H1 (cell line): ENCODE results near the gene RIPOR3. TPM values are rescaled to one million over a fixed set of nuclear protein-coding genes. Genes with fewer than 3 reads are reported as not detected.

ENCODE experiments used
- CTCF ChIA-PET: fragments of 300-600 bp; sonication (Branson Sonifier 250); formaldehyde crosslinking; loops from one replicate; lab custom pipeline; 2021; ENCODE audit not compliant: partially characterized antibody; lab: Charles Lee
- POLR2A ChIA-PET: fragments of 300-600 bp; sonication (Branson Sonifier 250); formaldehyde crosslinking; loops from one replicate; lab custom pipeline; 2021; ENCODE audit warnings: inconsistent platforms; ENCODE audit not compliant: partially characterized antibody; lab: Charles Lee
- DNase-seq, 2 experiments: peaks; one replicate each; pipeline versions ENCODE4 v3.0.0 to v3.0.0-alpha.2; 2010 to 2022; ENCODE audit warnings: low spot score in 2 of 2, low read depth in 1 of 2, mixed read lengths in 1 of 2
- FAIRE-seq: peaks from 2 replicates; lab custom pipeline; 2011; peaks lifted over from hg19 to GRCh38; lab: Jason Lieb, UNC
- H2AFZ ChIP-seq: 2 replicates; pipeline ENCODE4 v1.8.1; 2012; ENCODE audit warnings: low read length, inconsistent platforms
- H2AK5ac ChIP-seq: 2 replicates; pipeline ENCODE4 v1.6.1; 2013; ENCODE audit warnings: low read depth, low read length
- H2BK120ac ChIP-seq: replicated peaks from 2 replicates; pipeline ENCODE3; 2013; ENCODE audit warnings: low read depth, low read length, inconsistent platforms
- H2BK12ac ChIP-seq: 2 replicates; pipeline ENCODE4 v1.6.1; 2013; ENCODE audit warnings: low read depth, low read length
- H2BK15ac ChIP-seq: 2 replicates; pipeline ENCODE4 v1.6.1; 2013; ENCODE audit warnings: low read length
- H2BK20ac ChIP-seq: 2 replicates; pipeline ENCODE4 v1.6.1; 2013; ENCODE audit warnings: low read length
- H2BK5ac ChIP-seq: 2 replicates; pipeline ENCODE4 v1.6.1; 2013; ENCODE audit warnings: low read depth, low read length
- H3K14ac ChIP-seq: 2 replicates; pipeline ENCODE4 v1.6.1; 2013; ENCODE audit warnings: inconsistent platforms; ENCODE audit not compliant: insufficient read length
- H3K18ac ChIP-seq: 2 replicates; pipeline ENCODE4 v1.6.1; 2013; ENCODE audit warnings: low read length; ENCODE audit errors: extremely low read depth
- H3K23ac ChIP-seq: 2 replicates; pipeline ENCODE4 v1.6.1; 2013; ENCODE audit warnings: inconsistent platforms; ENCODE audit not compliant: insufficient read length
- H3K23me2 ChIP-seq: 2 replicates; pipeline ENCODE4 v1.6.1; 2013; ENCODE audit warnings: low read depth, low read length
- H3K27ac ChIP-seq: 2 replicates; pipeline ENCODE4 v1.6.1; 2011; ENCODE audit warnings: low read depth, low read length, inconsistent platforms
- H3K27me3 ChIP-seq, 4 experiments: replicated peaks in 1 of 4; 1 replicate in 1 of 4; 2 replicates in 3 of 4; pipeline versions ENCODE4 v1.6.1 to v1.8.1; 2011 to 2013; ENCODE audit warnings: low read length in 3 of 4, mild to moderate bottlenecking in 3 of 4, inconsistent platforms in 2 of 4, mixed read lengths in 2 of 4, moderate library complexity in 1 of 4; ENCODE audit not compliant: control insufficient read depth in 3 of 4, insufficient read depth in 3 of 4; ENCODE audit errors: extremely low read depth in 1 of 4
- H3K36me3 ChIP-seq, 4 experiments: 2 replicates each; pipeline versions ENCODE4 v1.6.1 to v1.8.1; 2011 to 2013; ENCODE audit warnings: mild to moderate bottlenecking in 4 of 4, low read length in 3 of 4, moderate library complexity in 2 of 4, control low read depth in 1 of 4, inconsistent platforms in 1 of 4; ENCODE audit not compliant: insufficient read depth in 4 of 4, control insufficient read depth in 2 of 4
- H3K4ac ChIP-seq: replicated peaks from 2 replicates; pipeline ENCODE3; 2013; ENCODE audit warnings: low read length, low read depth, mixed read lengths, inconsistent platforms; ENCODE audit not compliant: insufficient read length
- H3K4me1 ChIP-seq, 4 experiments: replicated peaks in 1 of 4; 1 replicate in 1 of 4; 2 replicates in 3 of 4; pipeline versions ENCODE4 v1.6.1 to v1.8.1; 2011 to 2013; ENCODE audit warnings: low read length in 3 of 4, inconsistent platforms in 2 of 4, mixed read lengths in 1 of 4; ENCODE audit not compliant: insufficient read depth in 4 of 4, control insufficient read depth in 3 of 4
- H3K4me2 ChIP-seq, 2 experiments: 2 replicates each; pipeline versions ENCODE4 v1.6.1 to v1.8.1; 2011 to 2013; ENCODE audit warnings: low read depth in 2 of 2, low read length in 2 of 2, control low read depth in 1 of 2, inconsistent platforms in 1 of 2, mild to moderate bottlenecking in 1 of 2; ENCODE audit not compliant: insufficient read depth in 1 of 2
- H3K4me3 ChIP-seq, 4 experiments: fragments of 200-600, 300-600 bp in 1 of 4; sonication (generic), shearing (Covaris generic), sonication (Bioruptor Twin) in 1 of 4; 2 replicates each; pipeline versions ENCODE4 v1.5.1 to v1.8.1; 2011 to 2016; ENCODE audit warnings: low read length in 4 of 4, low read depth in 3 of 4, control low read depth in 2 of 4, inconsistent platforms in 2 of 4, mild to moderate bottlenecking in 2 of 4, mixed read lengths in 1 of 4, moderate library complexity in 1 of 4; ENCODE audit not compliant: insufficient read depth in 2 of 4; ENCODE audit errors: extremely low read depth in 1 of 4
- H3K56ac ChIP-seq: replicated peaks from 2 replicates; pipeline ENCODE3; 2013; ENCODE audit warnings: low read depth, mild to moderate bottlenecking, mixed read lengths, low read length, inconsistent platforms; ENCODE audit not compliant: insufficient read length
- H3K79me1 ChIP-seq: 2 replicates; pipeline ENCODE4 v1.6.1; 2013; ENCODE audit warnings: low read depth, low read length, control low read depth
- H3K79me2 ChIP-seq, 2 experiments: 2 replicates each; pipeline versions ENCODE4 v1.6.1 to v1.8.1; 2012 to 2013; ENCODE audit warnings: low read length in 2 of 2, mild to moderate bottlenecking in 2 of 2, inconsistent platforms in 1 of 2; ENCODE audit not compliant: insufficient read depth in 2 of 2, control insufficient read depth in 1 of 2
- H3K9ac ChIP-seq, 4 experiments: replicated peaks in 1 of 4; 1 replicate in 1 of 4; 2 replicates in 3 of 4; pipeline versions ENCODE4 v1.6.1 to v1.8.1; 2011 to 2013; ENCODE audit warnings: low read depth in 3 of 4, low read length in 3 of 4, control low read depth in 2 of 4, mild to moderate bottlenecking in 2 of 4, moderate library complexity in 2 of 4, inconsistent platforms in 1 of 4; ENCODE audit errors: extremely low read depth in 1 of 4
- H3K9me3 ChIP-seq, 2 experiments: 2 replicates each; pipeline versions ENCODE4 v1.6.1 to v1.8.1; 2012 to 2013; ENCODE audit warnings: mild to moderate bottlenecking in 2 of 2, moderate library complexity in 2 of 2, control low read depth in 1 of 2, inconsistent platforms in 1 of 2, low read depth in 1 of 2, low read length in 1 of 2, mixed read lengths in 1 of 2; ENCODE audit not compliant: insufficient read depth in 2 of 2
- H4K20me1 ChIP-seq, 2 experiments: replicated peaks in 1 of 2; 2 replicates each; pipeline versions ENCODE3 to v1.8.1; 2011 to 2013; ENCODE audit warnings: inconsistent platforms in 2 of 2, low read length in 2 of 2, mild to moderate bottlenecking in 1 of 2; ENCODE audit not compliant: insufficient read depth in 2 of 2, control insufficient read depth in 1 of 2
- H4K5ac ChIP-seq: 2 replicates; pipeline ENCODE4 v1.6.1; 2013; ENCODE audit warnings: low read length, low read depth, mixed read lengths, inconsistent platforms; ENCODE audit not compliant: insufficient read length
- H4K8ac ChIP-seq: 2 replicates; pipeline ENCODE4 v1.8.0; 2013; ENCODE audit warnings: mild to moderate bottlenecking, moderate library complexity, low read length, inconsistent platforms; ENCODE audit not compliant: insufficient read depth; ENCODE audit errors: extremely low read depth
- H4K91ac ChIP-seq: replicated peaks from 2 replicates; pipeline ENCODE3; 2013; ENCODE audit warnings: low read length, mixed read lengths, inconsistent platforms; ENCODE audit not compliant: insufficient read length
- CEBPB ChIP-seq: IDR thresholded peaks from 2 replicates; pipeline ENCODE4 v1.6.1; 2012; ENCODE audit warnings: low read depth, low read length
- CHD2 ChIP-seq: IDR thresholded peaks from 2 replicates; pipeline ENCODE4 v1.6.1; 2012; ENCODE audit warnings: low read length, improper control_type of control experiment
- EGR1 ChIP-seq: IDR thresholded peaks from 2 replicates; pipeline ENCODE4 v1.6.1; 2011; ENCODE audit warnings: low read depth, low read length, borderline replicate concordance
- NANOG ChIP-seq: IDR thresholded peaks from 2 replicates; pipeline ENCODE4 v1.6.1; 2011; ENCODE audit warnings: low read length, low read depth, mild to moderate bottlenecking, inconsistent platforms; ENCODE audit not compliant: insufficient read depth, poor library complexity, severe bottlenecking
- POLR2A ChIP-seq, 2 experiments: IDR thresholded peaks; 1 replicate in 1 of 2; 2 replicates in 1 of 2; pipeline ENCODE4 v1.6.1; 2011; ENCODE audit warnings: low read depth in 2 of 2, low read length in 2 of 2, mild to moderate bottlenecking in 2 of 2; ENCODE audit errors: control extremely low read depth in 1 of 2
- RBBP5 ChIP-seq: IDR thresholded peaks from 2 replicates; pipeline ENCODE4 v1.7.1; 2012; ENCODE audit warnings: low read depth, mild to moderate bottlenecking, inconsistent platforms, low read length, moderate library complexity, borderline replicate concordance
- RFX5 ChIP-seq: IDR thresholded peaks from 2 replicates; pipeline ENCODE4 v1.6.1; 2011; ENCODE audit warnings: low read depth, low read length, improper control_type of control experiment, borderline replicate concordance
- SIX5 ChIP-seq: IDR thresholded peaks from 2 replicates; pipeline ENCODE4 v1.6.1; 2011; ENCODE audit warnings: mild to moderate bottlenecking, low read depth, low read length
- SUZ12 ChIP-seq: fragments of 200-600 bp; sonication (generic); IDR thresholded peaks from 2 replicates; pipeline ENCODE4 v1.6.1; 2012; ENCODE audit warnings: mild to moderate bottlenecking, inconsistent platforms, low read length, moderate library complexity, mixed read lengths
- TAF1 ChIP-seq: IDR thresholded peaks from 2 replicates; pipeline ENCODE4 v1.6.1; 2011; ENCODE audit warnings: mild to moderate bottlenecking, low read depth, low read length
- TAF7 ChIP-seq: optimal IDR thresholded peaks from 2 replicates; pipeline ENCODE3; 2011; ENCODE audit warnings: low read depth, mild to moderate bottlenecking, inconsistent platforms, low read length, moderate library complexity, borderline replicate concordance
- WGBS, 2 experiments: shearing (Covaris generic) in 1 of 2; methylation state at CpG; one replicate each; pipeline versions ENCODE4 v1.1.6 to v1.1.7; 2013 to 2015; ENCODE audit warnings: low lambda C conversion rate in 2 of 2, mixed read lengths in 2 of 2, inconsistent platforms in 1 of 2, low coverage in 1 of 2, missing lambda C conversion rate in 1 of 2; ENCODE audit not compliant: insufficient replicate concordance in 2 of 2, insufficient coverage in 1 of 2, insufficient read length in 1 of 2; ENCODE audit errors: extremely low coverage in 1 of 2, missing lambda C conversion rate in 1 of 2; 5-methylcytosine and 5-hydroxymethylcytosine counted together
- polyA plus RNA-seq, 7 experiments: library from polyadenylated mRNA; depleted of rRNA in 3 of 7; stranded (reverse) in 5 of 7; unstranded in 2 of 7; fragments of >200 nt in 5 of 7; fragments of 200-250 nt in 2 of 7; gene quantifications; 1 replicate in 5 of 7; 2 replicates in 1 of 7; 4 replicates in 1 of 7; pipeline versions ENCODE4 v1.2.1 to v1.2.3, GENCODE V29; 2011 to 2013; ENCODE audit warnings: missing spikeins in 2 of 7, mixed read lengths in 2 of 7
- total RNA-seq: library from RNA; stranded (reverse); fragmentation: NEBNext Ultra II Directional; extraction: Animal tissue kit (Norgen Biotek cat#: 25700); gene quantifications from 2 replicates; pipeline ENCODE4 v1.2.1, GENCODE V29; 2021

Gene RIPOR3
- total and polyA plus RNA-seq, 2 of the 8 experiments (the other 6 are each of a cell fraction or from before 2014, with no cell fraction given), result 3.6 to 4.5 TPM

DNA sequence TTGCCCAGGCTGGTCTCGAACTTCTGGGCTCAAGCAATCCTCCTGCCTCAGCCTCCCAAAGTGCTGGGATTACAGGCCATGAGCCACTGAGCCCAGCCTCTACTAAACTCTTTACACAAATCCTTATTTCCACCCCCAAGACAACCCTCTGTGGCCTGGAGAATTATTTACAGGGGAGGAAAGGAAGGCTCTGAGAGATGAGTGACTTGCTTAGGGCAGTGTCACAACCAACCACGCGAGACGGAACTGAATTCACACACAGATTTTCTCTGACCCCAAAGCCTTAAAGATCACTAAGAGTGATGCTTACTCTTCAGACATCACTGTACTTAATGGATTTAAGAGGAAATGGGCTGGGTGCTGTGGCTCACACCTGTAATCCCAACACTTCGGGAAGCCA is 86.2 kb downstream of the RIPOR3 start:
- ChIA-PET CTCF (interaction anchor here (0.6 to 1.5 kb wide), 7 partner anchors 13 to 918 kb away, joined by 3 to 7 read pairs (median 4); no protein-coding TSS in a partner anchor), POLR2A (no interaction called here)
- no peak for FAIRE-seq

More for the DNA sequence above, 86.2 kb downstream of the RIPOR3 start:
- H3K4me2 ChIP-seq, result no peak overlapping the region
- no peak overlapping the region for H2BK120ac ChIP-seq
- H3K79me1 ChIP-seq, result no peaks in the 10 kb centered on the region
- DNase-seq, result no peak
- no peak overlapping the region for H3K4me3 ChIP-seq
- no peaks in the 10 kb centered on the region for H3K23me2 ChIP-seq
- no peaks in the 10 kb centered on the region for H3K9me3 ChIP-seq
- no peak overlapping the region for H3K18ac ChIP-seq
- no peaks in the 10 kb centered on the region for H3K79me2 ChIP-seq
- H2AFZ ChIP-seq, result no peak overlapping the region
- H4K8ac ChIP-seq, result no peak overlapping the region
- no peaks in the 10 kb centered on the region for H3K36me3 ChIP-seq
- H2BK5ac ChIP-seq, result no peak overlapping the region
- no peak overlapping the region for H4K5ac ChIP-seq
- H3K23ac ChIP-seq, result no peak overlapping the region
- no peak overlapping the region for H2BK12ac ChIP-seq
- H3K27me3 ChIP-seq, result no peaks in the 10 kb centered on the region
- no peak overlapping the region for H3K4ac ChIP-seq
- H2BK20ac ChIP-seq, result no peak overlapping the region
- no peaks in the 10 kb centered on the region for H3K4me1 ChIP-seq
- H4K91ac ChIP-seq, result no peak overlapping the region
- H2AK5ac ChIP-seq, result no peak overlapping the region
- TF ChIP-seq TAF7 (no peak), TAF1 (no peak), CHD2 (no peak), CEBPB (no peak), EGR1 (no peak), RFX5 (no peak), RBBP5 (no peak), SUZ12 (no peak), POLR2A (IDR thresholded peaks at IDR 0.05; ENCODE audit: control extremely low read depth in 1 of 2, low read depth in 2 of 2, low read length in 2 of 2) (no peak), NANOG (no peak), SIX5 (no peak)
- H3K14ac ChIP-seq, result no peak overlapping the region
- H2BK15ac ChIP-seq, result no peak overlapping the region
- H3K56ac ChIP-seq, result no peak overlapping the region
- 92% methylated on average over 5 of the region's 5 CpGs; no CpG with 5 or more reads in 1 of the 2 experiments for WGBS, 2 experiments
- H4K20me1 ChIP-seq, result peaks cover 0 to 1% of the 10 kb centered on the region in 2 experiments
- no peak overlapping the region for H3K9ac ChIP-seq
- no peak overlapping the region for H3K27ac ChIP-seq
